Fibroblast of skin of right biceps (primary cell): ENCODE data around the gene JAKMIP2.
"Not testable (repeated sequence)": the region's sequence is repeated elsewhere in the genome, so short reads cannot be mapped to it uniquely, and the experiment has no call there.

ENCODE experiments used
- DNase-seq: peaks from one replicate; pipeline ENCODE4 v3.0.0-alpha.2; 2013

The JAKMIP2 gene

GRCh38 chr5:147586221-147586620, 196.3 kb downstream of the JAKMIP2 start:
- no peak for DNase-seq

GRCh38 chr5:147582272-147582671, 200.3 kb downstream of the JAKMIP2 start:
- DNase-seq, result not testable (repeated sequence)

- not testable (repeated sequence) for DNase-seq
Measured at GRCh38 chr5:147580418-147580817, 202.1 kb downstream of the JAKMIP2 start.

- peak; percentile 54 for DNase-seq
Measured at GRCh38 chr5:147578228-147579024, 204.1 kb downstream of the JAKMIP2 start.

- peak; percentile 35 for DNase-seq
Measured at GRCh38 chr5:147576646-147577535, 205.6 kb downstream of the JAKMIP2 start.

GRCh38 chr5:147575598-147575997, 206.9 kb downstream of the JAKMIP2 start:
- DNase-seq, result no peak

GRCh38 chr5:147573211-147573610, 209.3 kb downstream of the JAKMIP2 start:
- DNase-seq, result no peak

GRCh38 chr5:147568710-147569406, 213.7 kb downstream of the JAKMIP2 start:
- DNase-seq, result no peak

- DNase-seq, result peak; percentile 62
Measured at GRCh38 chr5:147567917-147568598, 214.5 kb downstream of the JAKMIP2 start.

- peak; percentile 70 for DNase-seq
Measured at GRCh38 chr5:147565524-147565923, 217.0 kb downstream of the JAKMIP2 start.

- DNase-seq, result no peak
Measured at GRCh38 chr5:147564124-147564486, 218.4 kb downstream of the JAKMIP2 start.

GRCh38 chr5:147563466-147564123, 218.9 kb downstream of the JAKMIP2 start:
- no peak for DNase-seq

GRCh38 chr5:147561435-147561834, 221.1 kb downstream of the JAKMIP2 start:
- no peak for DNase-seq

- DNase-seq, result no peak
Measured at GRCh38 chr5:147560718-147561331, 221.7 kb downstream of the JAKMIP2 start.

GRCh38 chr5:147559749-147560148, 222.8 kb downstream of the JAKMIP2 start:
- DNase-seq, result no peak

GRCh38 chr5:147558826-147559225, 223.7 kb downstream of the JAKMIP2 start:
- DNase-seq, result peak; percentile 71

- no peak for DNase-seq
Measured at GRCh38 chr5:147557876-147558745, 224.4 kb downstream of the JAKMIP2 start.

- no peak for DNase-seq
Measured at GRCh38 chr5:147555176-147555575, 227.4 kb downstream of the JAKMIP2 start.

GRCh38 chr5:147554261-147554817, 228.2 kb downstream of the JAKMIP2 start:
- peak; percentile 91 for DNase-seq

- DNase-seq, result not testable (repeated sequence)
Measured at GRCh38 chr5:147553817-147554216, 228.7 kb downstream of the JAKMIP2 start.
